Measurements from ENCODE around the gene ACSM2B.
"Not testable (repeated sequence)": the region's sequence is repeated elsewhere in the genome, so short reads cannot be mapped to it uniquely, and the experiment has no call there.

The ACSM2B gene

GRCh38 chr16:20517149-20517548 lies 59.0 kb downstream of the ACSM2B start:
- no peak overlapping the region for H3K4me3 ChIP-seq (ENCODE audit: low read length)
- H3K36me3 ChIP-seq (ENCODE audit: insufficient read depth, low read length) = no peaks in the 10 kb centered on the region
- no peaks in the 10 kb centered on the region for H3K4me1 ChIP-seq (ENCODE audit: insufficient read depth, low read length)
- no peak overlapping the region for H3K27ac ChIP-seq (ENCODE audit: low read depth, low read length)
- 62% methylated on average over 3 of the region's 3 CpGs for WGBS
- H3K9ac ChIP-seq (ENCODE audit: low read depth, low read length) = no peak overlapping the region
- H3K9me3 ChIP-seq (ENCODE audit: insufficient read depth, low read depth, low read length) = peaks cover 33% of the 10 kb centered on the region
- H3K27me3 ChIP-seq (ENCODE audit: insufficient read depth, low read length) = no peaks in the 10 kb centered on the region

- peaks cover 38% of the 10 kb centered on the region; the same call in 1 of the 2 replicates for H3K9me3 ChIP-seq (ENCODE audit: insufficient read depth, low read depth, low read length)
- H3K36me3 ChIP-seq (ENCODE audit: insufficient read depth, low read length) = no peaks in the 10 kb centered on the region
- no peak overlapping the region for H3K9ac ChIP-seq (ENCODE audit: low read depth, low read length)
- H3K4me1 ChIP-seq (ENCODE audit: insufficient read depth, low read length) = no peaks in the 10 kb centered on the region
- H3K27me3 ChIP-seq (ENCODE audit: insufficient read depth, low read length) = no peaks in the 10 kb centered on the region
- no peak overlapping the region for H3K4me3 ChIP-seq (ENCODE audit: low read length)
- H3K27ac ChIP-seq (ENCODE audit: low read depth, low read length) = no peak overlapping the region
These were observed 60.5 kb downstream of the ACSM2B start for GRCh38 chr16:20515688-20516090.

- Histone ChIP-seq H3K9me3 (ENCODE audit: insufficient read depth, low read depth, low read length) (peaks cover 59% of the 10 kb centered on the region), H3K4me1 (ENCODE audit: insufficient read depth, low read length) (no peaks in the 10 kb centered on the region), H3K4me3 (ENCODE audit: low read length) (no peak overlapping the region), H3K36me3 (ENCODE audit: insufficient read depth, low read length) (no peaks in the 10 kb centered on the region), H3K9ac (ENCODE audit: low read depth, low read length) (no peak overlapping the region), H3K27me3 (ENCODE audit: insufficient read depth, low read length) (no peaks in the 10 kb centered on the region), H3K27ac (ENCODE audit: low read depth, low read length) (no peak overlapping the region)
- 40% methylated on average over 1 of the region's 1 CpG for WGBS
These were observed 65.8 kb downstream of the ACSM2B start for GRCh38 chr16:20510323-20510722.

GRCh38 chr16:20507280-20507679 lies 68.9 kb downstream of the ACSM2B start:
- H3K36me3 ChIP-seq (ENCODE audit: insufficient read depth, low read length) = no peaks in the 10 kb centered on the region
- H3K4me3 ChIP-seq (ENCODE audit: low read length) = no peak overlapping the region
- H3K27ac ChIP-seq (ENCODE audit: low read depth, low read length) = no peak overlapping the region
- H3K27me3 ChIP-seq (ENCODE audit: insufficient read depth, low read length) = no peaks in the 10 kb centered on the region
- peaks cover 66% of the 10 kb centered on the region for H3K9me3 ChIP-seq (ENCODE audit: insufficient read depth, low read depth, low read length)
- WGBS = 69% methylated on average over 2 of the region's 2 CpGs
- H3K4me1 ChIP-seq (ENCODE audit: insufficient read depth, low read length) = no peaks in the 10 kb centered on the region
- H3K9ac ChIP-seq (ENCODE audit: low read depth, low read length) = no peak overlapping the region

GRCh38 chr16:20504418-20504817 lies 71.7 kb downstream of the ACSM2B start:
- H3K9ac ChIP-seq (ENCODE audit: low read depth, low read length) = no peak overlapping the region
- no peaks in the 10 kb centered on the region for H3K4me1 ChIP-seq (ENCODE audit: insufficient read depth, low read length)
- WGBS = 79% methylated on average over 1 of the region's 1 CpG
- H3K36me3 ChIP-seq (ENCODE audit: insufficient read depth, low read length) = no peaks in the 10 kb centered on the region
- H3K27ac ChIP-seq (ENCODE audit: low read depth, low read length) = no peak overlapping the region
- no peak overlapping the region for H3K4me3 ChIP-seq (ENCODE audit: low read length)
- H3K9me3 ChIP-seq (ENCODE audit: insufficient read depth, low read depth, low read length) = peaks cover 50% of the 10 kb centered on the region
- H3K27me3 ChIP-seq (ENCODE audit: insufficient read depth, low read length) = no peaks in the 10 kb centered on the region

GRCh38 chr16:20491448-20491847 lies 84.7 kb downstream of the ACSM2B start:
- no CpG with 5 or more reads among the region's 11 CpGs for WGBS
- H3K4me1 ChIP-seq (ENCODE audit: insufficient read depth, low read length); H3K27me3 ChIP-seq (ENCODE audit: insufficient read depth, low read length); H3K4me3 ChIP-seq (ENCODE audit: low read length); H3K27ac ChIP-seq (ENCODE audit: low read depth, low read length); H3K36me3 ChIP-seq (ENCODE audit: insufficient read depth, low read length); H3K9ac ChIP-seq (ENCODE audit: low read depth, low read length); H3K9me3 ChIP-seq (ENCODE audit: insufficient read depth, low read depth, low read length): not testable (repeated sequence)

- not testable (repeated sequence) for H3K27me3 ChIP-seq (ENCODE audit: insufficient read depth, low read length); H3K9ac ChIP-seq (ENCODE audit: low read depth, low read length); H3K27ac ChIP-seq (ENCODE audit: low read depth, low read length); H3K4me1 ChIP-seq (ENCODE audit: insufficient read depth, low read length); H3K9me3 ChIP-seq (ENCODE audit: insufficient read depth, low read depth, low read length); H3K36me3 ChIP-seq (ENCODE audit: insufficient read depth, low read length); H3K4me3 ChIP-seq (ENCODE audit: low read length)
- WGBS = no CpG with 5 or more reads among the region's 3 CpGs
These were observed 85.2 kb downstream of the ACSM2B start for GRCh38 chr16:20490994-20491393.

All from HUES64 (cell line).